Naive thymus-derived CD4-positive, alpha-beta T cell (primary cell): Measurements from ENCODE around the gene PTPRN2. TPM values are rescaled to one million over a fixed set of nuclear protein-coding genes. Genes with fewer than 3 reads are reported as not detected.
"Not testable (repeated sequence)": the region's sequence is repeated elsewhere in the genome, so short reads cannot be mapped to it uniquely, and the experiment has no call there.

ENCODE experiments used
- ATAC-seq: fragments of 150-1000 bp; cut with Tn5 transposase; 2 replicates; pipeline ENCODE4 v1.10.0; 2021; ENCODE audit warnings: mild to moderate bottlenecking, moderate library complexity
- CTCF ChIA-PET: fragments of 350-600 bp; sonication (Branson Sonifier 250); formaldehyde crosslinking; loops from one replicate; lab custom pipeline; 2021; ENCODE audit warnings: antibody characterized with exemption; lab: Charles Lee
- POLR2A ChIA-PET: fragments of 350-600 bp; sonication (Branson Sonifier 250); formaldehyde crosslinking; loops from one replicate; lab custom pipeline; 2021; ENCODE audit warnings: antibody characterized with exemption, inconsistent platforms; lab: Charles Lee
- DNase-seq, 9 donors: peaks; one replicate each; pipeline versions ENCODE4 v3.0.0 to v3.0.0-alpha.2; 2020 to 2022; ENCODE audit warnings: mixed read lengths in 1 of 9
- H3K27ac ChIP-seq: one replicate; pipeline ENCODE4 v1.7.0; 2013; ENCODE audit warnings: mild to moderate bottlenecking, low read depth, low read length, moderate library complexity
- H3K27me3 ChIP-seq, 2 donors: one replicate each; pipeline ENCODE4 v1.7.0; 2013; ENCODE audit warnings: low read length in 2 of 2, mild to moderate bottlenecking in 2 of 2, moderate library complexity in 2 of 2; ENCODE audit not compliant: control insufficient read depth in 2 of 2, insufficient read depth in 2 of 2
- H3K36me3 ChIP-seq, 3 experiments: 1 replicate in 2 of 3; 2 replicates in 1 of 3; pipeline ENCODE4 v1.7.0; 2013; ENCODE audit warnings: low read length in 3 of 3, mild to moderate bottlenecking in 3 of 3, moderate library complexity in 1 of 3; ENCODE audit not compliant: insufficient read depth in 3 of 3, control insufficient read depth in 2 of 3
- H3K4me1 ChIP-seq, 2 donors: one replicate each; pipeline ENCODE4 v1.7.0; 2013; ENCODE audit warnings: low read length in 2 of 2, mild to moderate bottlenecking in 2 of 2, moderate library complexity in 1 of 2; ENCODE audit not compliant: control insufficient read depth in 2 of 2, insufficient read depth in 2 of 2
- H3K4me3 ChIP-seq: 2 replicates; pipeline ENCODE4 v1.7.0; 2013; ENCODE audit warnings: mild to moderate bottlenecking, low read length
- H3K9me3 ChIP-seq, 3 experiments: 1 replicate in 2 of 3; 2 replicates in 1 of 3; pipeline ENCODE4 v1.7.0; 2013; ENCODE audit warnings: low read length in 3 of 3; ENCODE audit not compliant: control insufficient read depth in 2 of 3
- H3K27ac Mint-ChIP-seq, 9 donors: one replicate each; pipeline ENCODE4 v1.8.0; 2020 to 2022; ENCODE audit warnings: mixed read lengths in 9 of 9, mild to moderate bottlenecking in 8 of 9, moderate library complexity in 5 of 9, inconsistent platforms in 2 of 9
- H3K27me3 Mint-ChIP-seq, 5 donors: one replicate each; pipeline ENCODE4 v1.8.0; 2021 to 2022; ENCODE audit warnings: mixed read lengths in 5 of 5, mild to moderate bottlenecking in 1 of 5
- H3K36me3 Mint-ChIP-seq, 5 donors: one replicate each; pipeline ENCODE4 v1.8.0; 2020 to 2022; ENCODE audit warnings: mixed read lengths in 5 of 5, mild to moderate bottlenecking in 3 of 5, inconsistent platforms in 1 of 5
- H3K4me1 Mint-ChIP-seq, 7 donors: one replicate each; pipeline ENCODE4 v1.8.0; 2020 to 2022; ENCODE audit warnings: mixed read lengths in 7 of 7, mild to moderate bottlenecking in 3 of 7, inconsistent platforms in 1 of 7
- H3K4me3 Mint-ChIP-seq, 10 donors: one replicate each; pipeline ENCODE4 v1.8.0; 2020 to 2022; ENCODE audit warnings: mild to moderate bottlenecking in 10 of 10, mixed read lengths in 10 of 10, moderate library complexity in 6 of 10, inconsistent platforms in 2 of 10
- H3K9me3 Mint-ChIP-seq, 11 donors: one replicate each; pipeline ENCODE4 v1.8.0; 2020 to 2022; ENCODE audit warnings: mixed read lengths in 11 of 11, mild to moderate bottlenecking in 4 of 11, inconsistent platforms in 1 of 11, moderate library complexity in 1 of 11
- intact Hi-C, 2 donors: fragments of 100-400 bp; cut with micrococcal nuclease; formaldehyde crosslinking; loops; one replicate each; pipeline ENCODE4 v1.15.1; 2023
- polyA plus RNA-seq, 2 donors: library from polyadenylated mRNA; unstranded; fragments of 300-500 nt; fragmentation: Illumina TruSeq; gene quantifications; one replicate each; pipeline ENCODE4 v1.2.3, GENCODE V29; 2021
- total RNA-seq, 6 experiments: library from RNA in 5 of 6; stranded (reverse) in 5 of 6; gene quantifications; 1 replicate in 5 of 6; 2 replicates in 1 of 6; pipeline ENCODE4 v1.2.3 and lab custom pipeline; 2021 to 2026

PTPRN2 gene
- 1 to 10 TPM in 3 of 5 experiments, under 1 TPM in 2; 0.58 to 2.3 (median 1.3) TPM for total RNA-seq
- 1 to 10 TPM; 1.7 to 2.1 TPM for polyA plus RNA-seq
- total RNA-seq (lab: John Stamatoyannopoulos, UW): 2.7 reads per million, percentile 14 among the genes with 10 or more reads in this experiment

DNA sequence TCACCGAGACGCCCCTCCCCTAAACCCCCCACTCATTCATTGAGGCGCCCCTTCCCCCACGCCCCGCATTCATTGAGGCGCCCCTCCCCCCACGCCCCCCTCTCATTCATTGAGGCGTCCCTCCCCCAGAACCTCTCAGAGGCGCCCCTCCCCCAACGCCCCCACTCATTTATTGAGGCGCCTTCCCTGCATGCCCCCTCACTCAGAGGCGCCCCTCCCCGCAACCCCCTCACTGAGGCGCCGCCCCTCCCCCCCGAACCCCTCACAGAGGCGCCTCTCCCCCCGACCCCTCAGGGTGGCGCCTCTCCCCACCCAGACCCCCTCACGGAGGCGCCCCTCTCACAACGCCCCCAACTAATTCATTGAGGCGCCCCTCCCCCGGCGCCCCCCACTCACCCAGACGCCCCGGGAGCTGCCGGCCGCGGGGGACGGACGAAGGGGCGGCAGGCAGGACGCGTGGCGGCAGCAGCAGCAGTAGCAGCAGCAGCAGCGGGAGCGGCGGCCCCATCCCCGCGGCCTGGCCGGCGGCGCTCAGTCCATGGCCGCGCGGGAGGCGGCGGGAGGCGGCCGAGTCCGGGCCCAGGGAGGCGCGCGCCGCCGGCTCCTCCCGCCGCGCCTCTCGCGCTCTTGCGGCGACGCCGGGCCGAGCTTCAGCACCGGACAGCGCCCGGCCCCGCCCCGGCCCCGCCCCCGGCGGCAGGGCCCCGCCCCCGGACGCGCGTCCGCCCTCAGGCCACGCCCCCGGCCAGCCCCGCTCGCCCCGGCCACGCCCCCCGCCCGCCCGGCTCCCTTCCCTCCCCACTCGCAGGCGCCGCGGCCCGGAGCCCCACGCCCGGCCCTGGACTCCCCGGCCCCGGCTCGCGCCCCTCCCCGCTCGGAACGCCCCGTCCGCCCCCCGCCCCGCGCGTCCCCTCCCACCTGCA is at the start of gene PTPRN2:
TSS of gene PTPRN2 (minus strand) at position 662 of the 923 bp plus-strand sequence.
- ChIA-PET CTCF (no interaction called here), POLR2A (no interaction called here)
- Histone ChIP-seq H3K4me1 (peaks cover 3 to 11% of the 10 kb centered on the region in 2 donors), H3K9me3 (no peaks in the 10 kb centered on the region), H3K36me3 (no peaks in the 10 kb centered on the region), H3K4me3 (no peak within 1 kb of the TSS), H3K27ac (no peak within 1 kb of the TSS), H3K27me3 (peaks cover 0 to 24% of the 10 kb centered on the region in 2 donors)
- H3K4me3 Mint-ChIP-seq: peak within 1 kb of the TSS in 8 of 10 donors; percentile 44 to 84 (median 60)
- H3K4me1 Mint-ChIP-seq: peaks cover 0 to 22% (median 11%) of the 10 kb centered on the region in 7 donors
- peaks cover 36 to 54% (median 43%) of the 10 kb centered on the region in 5 donors for H3K27me3 Mint-ChIP-seq
- DNase-seq: peak; percentile 13 to 76 (median 44)
- peak within 1 kb of the TSS in 3 of 9 donors; percentile 1 to 31 (median 29) for H3K27ac Mint-ChIP-seq
- H3K36me3 Mint-ChIP-seq: peaks cover 0 to 7% (median 0%) of the 10 kb centered on the region in 5 donors
- intact Hi-C loops: no loop called here
- H3K9me3 Mint-ChIP-seq: peaks cover 0 to 12% (median 4%) of the 10 kb centered on the region in 11 donors
- peak; percentile 95 for ATAC-seq

DNA sequence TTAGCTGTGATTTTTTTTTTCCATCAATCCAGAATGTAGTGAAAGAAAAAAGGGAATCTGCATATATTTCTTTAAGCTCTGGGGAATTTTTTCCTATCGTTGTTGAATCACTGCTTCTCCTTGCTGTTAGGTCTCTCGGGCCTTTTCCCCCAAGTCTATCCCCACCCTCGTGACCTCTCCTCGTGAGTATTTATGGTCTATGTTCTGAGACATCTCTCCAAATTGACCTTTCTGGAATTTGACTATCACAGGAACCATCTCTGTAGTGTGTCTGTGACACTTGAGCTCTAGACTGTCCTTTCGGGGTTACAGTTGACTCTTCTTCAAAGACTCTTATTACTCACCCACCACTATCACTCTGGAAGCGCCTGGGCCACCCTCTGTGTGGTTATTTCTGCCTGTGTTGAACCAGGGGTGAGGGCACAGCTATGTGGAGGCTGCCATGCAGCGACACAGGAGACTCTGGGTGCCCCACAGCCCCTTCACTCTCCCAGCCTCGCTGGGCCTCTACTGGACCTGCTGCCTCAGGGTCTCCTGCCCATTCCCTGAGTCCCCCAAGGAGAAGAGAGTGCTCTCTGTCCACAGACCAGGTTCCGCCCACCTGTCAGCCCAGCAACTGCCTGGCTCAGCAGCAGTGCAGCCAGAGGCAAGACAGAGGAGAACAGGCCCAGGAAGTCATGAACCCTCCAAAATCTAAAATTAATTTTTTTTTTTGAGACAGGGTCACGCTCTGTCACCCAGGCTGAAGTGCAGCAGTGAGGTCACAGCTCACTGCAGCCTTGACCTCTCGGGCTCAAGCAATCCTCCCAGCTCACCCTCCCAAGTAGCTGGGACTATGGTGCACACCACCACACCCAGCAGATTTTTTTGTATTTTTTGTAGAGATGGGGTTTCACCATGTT is 45.7 kb upstream of the PTPRN2 start:
- H3K4me3 Mint-ChIP-seq: no peak overlapping the region
- Histone ChIP-seq H3K36me3 (no peaks in the 10 kb centered on the region), H3K27ac (no peak overlapping the region), H3K4me1 (no peaks in the 10 kb centered on the region), H3K4me3 (no peak overlapping the region), H3K9me3 (no peaks in the 10 kb centered on the region), H3K27me3 (no peaks in the 10 kb centered on the region)
- ChIA-PET CTCF (no interaction called here), POLR2A (no interaction called here)
- no peaks in the 10 kb centered on the region for H3K27me3 Mint-ChIP-seq
- peaks cover 3 to 30% (median 20%) of the 10 kb centered on the region in 5 donors for H3K36me3 Mint-ChIP-seq
- peaks cover 0 to 2% (median 0%) of the 10 kb centered on the region in 7 donors for H3K4me1 Mint-ChIP-seq
- no peak overlapping the region for H3K27ac Mint-ChIP-seq
- intact Hi-C loops: no loop called here
- DNase-seq: no peak
- no peaks in the 10 kb centered on the region for H3K9me3 Mint-ChIP-seq
- peak; percentile 18 for ATAC-seq

DNA sequence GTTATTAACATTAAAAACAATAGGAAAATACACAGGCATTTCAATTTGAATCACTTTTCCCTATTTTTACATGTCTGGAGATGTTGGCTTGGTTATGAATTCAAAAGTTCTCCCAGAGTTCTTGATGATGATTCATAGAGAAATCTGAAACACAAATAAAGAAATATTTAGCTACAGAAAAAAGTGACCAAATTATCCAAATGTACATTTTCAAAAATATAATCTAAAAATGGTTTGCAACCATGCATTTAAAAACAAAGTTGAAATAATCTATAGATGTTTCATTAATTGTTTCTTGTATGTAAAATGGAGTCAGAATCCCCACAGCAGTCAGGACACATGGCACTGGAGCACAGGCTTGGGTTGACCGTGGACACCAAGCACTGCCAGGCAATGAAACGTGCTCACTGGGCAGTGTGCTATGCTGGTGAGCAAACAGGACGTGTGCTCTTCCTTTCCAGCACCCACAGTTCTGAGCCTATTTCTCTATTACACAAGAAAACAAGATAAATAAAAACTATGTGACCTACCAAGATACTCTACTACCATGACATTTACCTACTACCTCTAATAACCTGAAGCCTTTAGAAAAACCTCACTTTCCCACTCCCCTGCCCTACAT is 44.1 kb upstream of the PTPRN2 start:
- CTCF ChIA-PET: no interaction called here
- Histone ChIP-seq H3K9me3 (no peaks in the 10 kb centered on the region), H3K4me3 (no peak overlapping the region), H3K4me1 (no peaks in the 10 kb centered on the region), H3K36me3 (no peaks in the 10 kb centered on the region), H3K27me3 (no peaks in the 10 kb centered on the region), H3K27ac (no peak overlapping the region)
- ATAC-seq (no peak), DNase-seq (no peak)
- peaks cover 0 to 2% (median 0%) of the 10 kb centered on the region in 11 donors for H3K9me3 Mint-ChIP-seq
- peaks cover 0 to 2% (median 0%) of the 10 kb centered on the region in 7 donors for H3K4me1 Mint-ChIP-seq
- no peak overlapping the region for H3K4me3 Mint-ChIP-seq
- no peak overlapping the region for H3K27ac Mint-ChIP-seq
- peaks cover 7 to 34% (median 21%) of the 10 kb centered on the region in 5 donors for H3K36me3 Mint-ChIP-seq
- intact Hi-C loops: no loop called here
- H3K27me3 Mint-ChIP-seq: no peaks in the 10 kb centered on the region
- POLR2A ChIA-PET: no interaction called here

DNA sequence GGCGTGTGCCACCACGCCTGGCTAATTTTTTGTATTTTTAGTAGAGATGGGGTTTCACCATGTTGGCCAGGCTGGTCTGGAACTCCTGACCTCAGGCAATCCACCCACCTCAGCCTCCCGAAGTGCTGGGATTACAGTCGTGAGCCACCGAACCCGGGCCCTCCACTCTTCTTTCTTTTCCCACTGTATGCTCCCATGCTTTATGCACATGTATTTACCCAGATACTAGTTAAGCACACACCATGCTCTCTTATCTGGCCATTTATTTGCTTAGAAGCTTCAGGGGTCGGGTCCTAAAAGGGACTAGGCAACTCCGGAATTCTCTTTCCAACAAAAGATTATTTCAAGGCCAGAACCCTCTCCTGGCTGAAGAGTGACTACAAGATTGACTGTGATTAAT is 38.7 kb upstream of the PTPRN2 start:
- intact Hi-C loops, POLR2A ChIA-PET, H3K4me3 ChIP-seq, H3K27ac Mint-ChIP-seq, H3K27me3 ChIP-seq, H3K4me1 Mint-ChIP-seq, DNase-seq, ATAC-seq, H3K4me1 ChIP-seq, H3K9me3 Mint-ChIP-seq, CTCF ChIA-PET, H3K27ac ChIP-seq, H3K4me3 Mint-ChIP-seq, H3K36me3 ChIP-seq, H3K9me3 ChIP-seq, H3K27me3 Mint-ChIP-seq: not testable (repeated sequence)
- H3K36me3 Mint-ChIP-seq: peaks cover 7 to 34% (median 19%) of the 10 kb centered on the region in 5 donors

DNA sequence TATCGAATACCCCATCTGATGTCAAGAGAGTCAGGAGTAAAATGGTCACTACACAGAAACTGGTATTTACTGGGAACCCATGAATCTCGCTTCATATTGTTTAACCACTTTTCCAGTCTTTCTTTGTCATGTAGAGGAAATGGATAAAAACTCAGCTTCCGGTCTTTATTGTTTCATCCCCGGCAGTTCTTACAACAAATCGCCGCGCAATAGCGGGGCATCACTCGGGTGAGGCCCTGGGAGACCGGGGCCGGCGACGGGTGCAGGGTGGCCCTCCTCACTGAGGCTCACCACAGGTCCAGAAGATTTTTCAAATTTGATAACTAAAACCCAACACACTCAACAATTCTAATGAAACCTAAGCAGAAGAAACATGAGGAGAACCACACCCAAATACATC is 35.6 kb upstream of the PTPRN2 start:
- no peaks in the 10 kb centered on the region for H3K4me1 ChIP-seq
- no peaks in the 10 kb centered on the region for H3K9me3 ChIP-seq
- no peaks in the 10 kb centered on the region for H3K36me3 ChIP-seq
- no peaks in the 10 kb centered on the region for H3K27me3 ChIP-seq
- no peak overlapping the region for H3K27ac ChIP-seq
- intact Hi-C loops: no loop called here
- no peak overlapping the region for H3K27ac Mint-ChIP-seq
- POLR2A ChIA-PET: no interaction called here
- CTCF ChIA-PET: no interaction called here
- peaks cover 0 to 2% (median 0%) of the 10 kb centered on the region in 11 donors for H3K9me3 Mint-ChIP-seq
- H3K4me1 Mint-ChIP-seq: peaks cover 0 to 5% (median 0%) of the 10 kb centered on the region in 7 donors
- DNase-seq (no peak), ATAC-seq (no peak)
- no peaks in the 10 kb centered on the region for H3K27me3 Mint-ChIP-seq
- no peak overlapping the region for H3K4me3 Mint-ChIP-seq
- peaks cover 7 to 27% (median 7%) of the 10 kb centered on the region in 5 donors for H3K36me3 Mint-ChIP-seq
- no peak overlapping the region for H3K4me3 ChIP-seq

DNA sequence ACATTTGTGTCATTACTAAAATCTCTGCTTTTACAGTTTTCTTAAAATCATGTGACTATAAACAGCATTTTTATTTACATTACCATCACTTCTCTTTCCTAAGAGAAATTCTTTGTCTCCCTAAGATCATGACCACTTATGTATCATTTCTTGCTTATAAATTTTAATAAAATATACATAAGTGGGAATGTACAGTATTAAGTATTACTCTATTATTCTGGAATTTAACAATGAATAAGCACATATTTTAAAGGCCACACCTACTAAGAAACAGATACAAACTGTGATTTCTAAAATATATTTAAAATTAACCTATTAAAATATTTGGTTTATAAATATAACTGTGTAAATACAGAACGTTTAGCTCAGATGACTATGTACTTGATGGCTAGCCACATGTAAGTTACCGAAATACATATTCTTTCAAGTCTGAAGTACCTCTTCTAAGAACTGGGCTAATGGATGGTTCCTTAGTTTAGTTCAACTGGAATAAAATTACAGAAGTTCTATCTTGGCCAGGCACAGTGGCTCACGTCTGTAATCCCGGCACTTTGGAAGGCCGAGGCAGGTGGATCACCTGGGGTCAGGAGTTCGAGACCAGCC is 33.3 kb upstream of the PTPRN2 start:
- no peak overlapping the region for H3K4me3 Mint-ChIP-seq

More for the DNA sequence above, 33.3 kb upstream of the PTPRN2 start:
- peaks cover 0 to 8% (median 0%) of the 10 kb centered on the region in 7 donors for H3K4me1 Mint-ChIP-seq
- Histone ChIP-seq H3K4me3 (no peak overlapping the region), H3K27me3 (no peaks in the 10 kb centered on the region), H3K4me1 (no peaks in the 10 kb centered on the region), H3K36me3 (no peaks in the 10 kb centered on the region), H3K9me3 (no peaks in the 10 kb centered on the region), H3K27ac (no peak overlapping the region)
- H3K27me3 Mint-ChIP-seq: no peaks in the 10 kb centered on the region
- ChIA-PET CTCF (no interaction called here), POLR2A (no interaction called here)
- DNase-seq (no peak), ATAC-seq (no peak)
- no peak overlapping the region for H3K27ac Mint-ChIP-seq
- H3K9me3 Mint-ChIP-seq: peaks cover 0 to 2% (median 0%) of the 10 kb centered on the region in 11 donors
- peaks cover 0 to 20% (median 9%) of the 10 kb centered on the region in 5 donors for H3K36me3 Mint-ChIP-seq
- intact Hi-C loops: no loop called here
